Endothelial cell (in vitro differentiated cells): ENCODE measurements around the gene CYTH2. TPM values are rescaled to one million over a fixed set of nuclear protein-coding genes. Genes with fewer than 3 reads are reported as not detected.
"Not testable (repeated sequence)": the region's sequence is repeated elsewhere in the genome, so short reads cannot be mapped to it uniquely, and the experiment has no call there.

Experiments
- DNase-seq: peaks from one replicate; pipeline ENCODE4 v3.0.0; 2021; ENCODE audit warnings: low spot score
- H3K27ac Mint-ChIP-seq: one replicate; pipeline ENCODE4 v1.8.0; 2021; ENCODE audit warnings: mixed read lengths, inconsistent platforms; ENCODE audit not compliant: unreplicated experiment
- H3K27me3 Mint-ChIP-seq: one replicate; pipeline ENCODE4 v1.8.0; 2021; ENCODE audit warnings: mild to moderate bottlenecking, moderate library complexity, mixed read lengths, inconsistent platforms; ENCODE audit not compliant: unreplicated experiment
- H3K36me3 Mint-ChIP-seq: one replicate; pipeline ENCODE4 v1.8.0; 2021; ENCODE audit warnings: mild to moderate bottlenecking, low read depth, mixed read lengths, inconsistent platforms; ENCODE audit not compliant: unreplicated experiment
- H3K4me1 Mint-ChIP-seq: one replicate; pipeline ENCODE4 v1.8.0; 2021; ENCODE audit warnings: mild to moderate bottlenecking, mixed read lengths, inconsistent platforms; ENCODE audit not compliant: unreplicated experiment
- H3K4me3 Mint-ChIP-seq: one replicate; pipeline ENCODE4 v1.8.0; 2021; ENCODE audit warnings: mild to moderate bottlenecking, mixed read lengths, inconsistent platforms; ENCODE audit not compliant: unreplicated experiment
- H3K9me3 Mint-ChIP-seq: one replicate; pipeline ENCODE4 v1.8.0; 2021; ENCODE audit warnings: mixed read lengths, inconsistent platforms; ENCODE audit not compliant: unreplicated experiment
- CTCF ChIP-seq: fragments of 200-600 bp; sonication (generic); IDR thresholded peaks from one replicate; pipeline ENCODE4 v1.5.0; 2021; ENCODE audit warnings: antibody characterized with exemption; ENCODE audit not compliant: unreplicated experiment
- total RNA-seq: library from RNA; stranded (reverse); fragmentation: NEBNext Ultra II Directional; extraction: Animal tissue kit (Norgen Biotek cat#: 25700); gene quantifications from one replicate; pipeline ENCODE4 v1.2.1, GENCODE V29; 2021; ENCODE audit not compliant: unreplicated experiment

The CYTH2 gene
- total RNA-seq, 1 donor from 2014 or later, result 165 TPM

DNA sequence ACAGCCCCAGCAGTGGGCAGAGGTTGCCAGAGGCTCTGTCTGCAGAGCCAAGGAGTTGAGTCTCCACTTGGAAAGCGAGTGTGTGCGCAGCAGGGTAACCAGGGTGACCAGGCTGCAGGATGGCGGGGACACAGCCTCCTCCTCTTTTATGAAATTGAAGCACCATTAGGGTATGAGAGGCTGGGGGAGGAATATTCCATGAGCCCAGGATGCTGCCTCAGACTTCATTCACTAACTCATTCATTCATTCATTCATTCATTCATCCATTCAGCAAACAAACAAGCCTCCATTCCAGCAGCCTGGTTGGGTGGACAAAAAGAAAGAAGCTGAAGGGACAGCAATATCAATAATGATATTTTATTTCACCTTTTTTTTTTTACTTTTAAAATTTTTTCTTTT is 49.0 kb downstream of the CYTH2 start:
- H3K4me1 Mint-ChIP-seq, result no peaks in the 10 kb centered on the region
- H3K27me3 Mint-ChIP-seq, result no peaks in the 10 kb centered on the region
- no peak overlapping the region for H3K4me3 Mint-ChIP-seq
- no peak for DNase-seq
- H3K9me3 Mint-ChIP-seq, result no peaks in the 10 kb centered on the region
- no peaks in the 10 kb centered on the region for H3K36me3 Mint-ChIP-seq
- no peak overlapping the region for H3K27ac Mint-ChIP-seq
- no peak for TF ChIP-seq CTCF

DNA sequence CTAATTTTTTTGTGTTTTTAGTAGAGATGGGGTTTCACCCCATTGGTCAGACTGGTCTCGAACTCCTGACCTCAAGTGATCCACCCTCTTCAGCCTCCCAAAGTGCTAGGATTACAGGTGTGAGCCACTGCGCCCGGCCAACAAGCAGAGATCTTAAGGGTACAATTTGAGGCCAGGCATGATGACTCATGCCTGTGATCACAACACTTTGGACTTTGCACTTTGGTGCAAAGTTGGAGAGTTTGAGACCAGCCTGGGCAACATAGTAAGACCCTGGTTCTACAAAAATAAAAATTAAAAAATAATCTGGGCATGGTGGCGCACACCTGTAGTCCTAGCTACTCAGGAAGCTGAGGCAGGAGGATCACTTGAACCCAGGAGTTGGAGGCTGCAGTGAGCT is 50.3 kb downstream of the CYTH2 start:
- not testable (repeated sequence) for DNase-seq

GRCh38 chr19:48520134-48520533 is 51.0 kb downstream of the CYTH2 start:
- Mint-ChIP-seq H3K4me3 (no peak overlapping the region), H3K4me1 (no peaks in the 10 kb centered on the region), H3K9me3 (no peaks in the 10 kb centered on the region), H3K36me3 (no peaks in the 10 kb centered on the region), H3K27ac (no peak overlapping the region), H3K27me3 (no peaks in the 10 kb centered on the region)
- DNase-seq, result no peak
- no peak for TF ChIP-seq CTCF

More for the DNA sequence above, 50.3 kb downstream of the CYTH2 start:
- not testable (repeated sequence) for H3K9me3 Mint-ChIP-seq, H3K36me3 Mint-ChIP-seq, H3K27ac Mint-ChIP-seq, H3K4me1 Mint-ChIP-seq, H3K4me3 Mint-ChIP-seq, H3K27me3 Mint-ChIP-seq

GRCh38 chr19:48524221-48524620 is 55.1 kb downstream of the CYTH2 start:
- Mint-ChIP-seq H3K27me3 (peaks cover 3% of the 10 kb centered on the region), H3K4me1 (no peaks in the 10 kb centered on the region), H3K27ac (no peak overlapping the region), H3K36me3 (no peaks in the 10 kb centered on the region), H3K9me3 (no peaks in the 10 kb centered on the region), H3K4me3 (no peak overlapping the region)
- no peak for TF ChIP-seq CTCF
- DNase-seq, result no peak

DNA sequence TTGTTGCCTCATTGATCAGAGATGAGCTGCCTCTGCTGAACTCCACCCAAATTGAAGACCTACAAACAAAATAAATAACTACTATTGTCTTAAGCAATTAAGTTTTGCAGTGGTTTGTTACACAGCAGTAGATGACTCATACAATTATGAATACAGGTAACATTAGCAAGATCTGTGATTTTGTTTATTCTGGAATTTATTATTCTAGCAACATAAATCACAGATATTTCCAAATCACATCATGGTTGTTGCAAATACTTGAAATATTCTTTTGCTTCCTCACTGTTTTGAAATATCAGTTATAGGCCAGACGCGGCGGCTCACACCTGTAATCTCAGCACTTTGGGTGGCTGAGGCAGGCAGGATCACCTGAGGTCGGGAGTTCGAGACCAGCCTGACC is 55.6 kb downstream of the CYTH2 start:
- Mint-ChIP-seq H3K27ac (no peak overlapping the region), H3K36me3 (no peaks in the 10 kb centered on the region), H3K27me3 (peaks cover 3% of the 10 kb centered on the region), H3K9me3 (no peaks in the 10 kb centered on the region), H3K4me3 (no peak overlapping the region), H3K4me1 (no peaks in the 10 kb centered on the region)
- no peak for DNase-seq
- no peak for TF ChIP-seq CTCF

GRCh38 chr19:48529156-48529555 is 60.0 kb downstream of the CYTH2 start:
- Mint-ChIP-seq H3K27ac (no peak overlapping the region), H3K27me3 (peaks cover 3% of the 10 kb centered on the region), H3K36me3 (no peaks in the 10 kb centered on the region), H3K4me1 (no peaks in the 10 kb centered on the region), H3K4me3 (no peak overlapping the region), H3K9me3 (no peaks in the 10 kb centered on the region)
- no peak for DNase-seq
- TF ChIP-seq CTCF, result no peak
